ENCODE measurements around the gene PRPF8.
"Not testable (repeated sequence)": the region's sequence is repeated elsewhere in the genome, so short reads cannot be mapped to it uniquely, and the experiment has no call there.

PRPF8 gene

GRCh38 chr17:1716076-1716911 is 31.6 kb upstream of the PRPF8 start:
- DNase-seq (ENCODE audit: low read depth): peak; percentile 100

- no peak for DNase-seq (ENCODE audit: low read depth)
Measured at GRCh38 chr17:1715803-1716075, 31.1 kb upstream of the PRPF8 start.

GRCh38 chr17:1714980-1715802 is 30.5 kb upstream of the PRPF8 start:
- DNase-seq (ENCODE audit: low read depth): peak; percentile 97

- peak; percentile 98 for DNase-seq (ENCODE audit: low read depth)
Measured at GRCh38 chr17:1714427-1714979, 29.8 kb upstream of the PRPF8 start.

- no peak for DNase-seq (ENCODE audit: low read depth)
Measured at GRCh38 chr17:1713878-1714426, 29.3 kb upstream of the PRPF8 start.

GRCh38 chr17:1713160-1713877 is 28.7 kb upstream of the PRPF8 start:
- DNase-seq (ENCODE audit: low read depth): no peak

- no peak for DNase-seq (ENCODE audit: low read depth)
Measured at GRCh38 chr17:1712271-1712670, 27.6 kb upstream of the PRPF8 start.

GRCh38 chr17:1711804-1712203 is 27.1 kb upstream of the PRPF8 start:
- no peak for DNase-seq (ENCODE audit: low read depth)

- DNase-seq (ENCODE audit: low read depth): no peak
Measured at GRCh38 chr17:1710807-1711553, 26.3 kb upstream of the PRPF8 start.

- peak; percentile 53 for DNase-seq (ENCODE audit: low read depth)
Measured at GRCh38 chr17:1709971-1710806, 25.5 kb upstream of the PRPF8 start, which contains the start of gene TLCD2. Gene TLCD2 (minus strand): TSS chr17:1710377. CDS start chr17:1710242, 135 bp downstream.

GRCh38 chr17:1709403-1709951 is 24.8 kb upstream of the PRPF8 start:
- no peak for DNase-seq (ENCODE audit: low read depth)

- not testable (repeated sequence) for DNase-seq (ENCODE audit: low read depth)
Measured at GRCh38 chr17:1708791-1709346, 24.2 kb upstream of the PRPF8 start.

- DNase-seq (ENCODE audit: low read depth): no peak
Measured at GRCh38 chr17:1707107-1707506, 22.4 kb upstream of the PRPF8 start.

- no peak for DNase-seq (ENCODE audit: low read depth)
Measured at GRCh38 chr17:1705004-1705403, 20.3 kb upstream of the PRPF8 start.

GRCh38 chr17:1703063-1703462 is 18.4 kb upstream of the PRPF8 start:
- DNase-seq (ENCODE audit: low read depth): no peak

- DNase-seq (ENCODE audit: low read depth): not testable (repeated sequence)
Measured at GRCh38 chr17:1699891-1700290, 15.2 kb upstream of the PRPF8 start.

GRCh38 chr17:1697681-1698080 is 13.0 kb upstream of the PRPF8 start:
- DNase-seq (ENCODE audit: low read depth): no peak

- no peak for DNase-seq (ENCODE audit: low read depth)
Measured at GRCh38 chr17:1695365-1695764, 10.7 kb upstream of the PRPF8 start.

- DNase-seq (ENCODE audit: low read depth): no peak
Measured at GRCh38 chr17:1693339-1693738, 8.7 kb upstream of the PRPF8 start.

Measured in fibroblast of the conjunctiva (primary cell).